Measurements from ENCODE around the gene TMEM214. TPM values are rescaled to one million over a fixed set of nuclear protein-coding genes. Genes with fewer than 3 reads are reported as not detected.

Gene TMEM214
- total RNA-seq, 1 experiment from 2014 or later: 77.8 TPM

GRCh38 chr2:27041752-27042151, 9.0 kb downstream of the TMEM214 start:
- ATAC-seq (no peak), DNase-seq (ENCODE audit: low read depth, low spot score) (no peak)
- in situ Hi-C loops (cut with HindIII; ENCODE audit: low pct_unique_long_range_greater_than_20kb, low sequenced_read_pairs): no loop called here
- BruUV-seq (replicated peaks): no TSS peak
- no peaks in the 10 kb centered on the region for H3K4me1 ChIP-seq (ENCODE audit: control insufficient read depth, insufficient read depth, low read length)
- TF ChIP-seq POLR2AphosphoS5 (IDR thresholded peaks at IDR 0.05; ENCODE audit: low read depth, low read length) (peak; percentile 12; the same call in 1 of the 2 replicates), CTCF (IDR thresholded peaks at IDR 0.05) (no peak), REST (IDR thresholded peaks at IDR 0.05; ENCODE audit: insufficient read depth in 1 of 2, low read depth in 2 of 2, low read length in 1 of 2) (no peak), SIN3A (IDR thresholded peaks at IDR 0.05; ENCODE audit: borderline replicate concordance, insufficient read depth, low read depth, low read length) (no peak), TCF7L2 (IDR thresholded peaks at IDR 0.05; ENCODE audit: low read depth, low read length) (no peak)
- ChIA-PET POLR2A (no interaction called here), CTCF (no interaction called here)
- no peaks in the 10 kb centered on the region for H3K9me3 ChIP-seq (ENCODE audit: control insufficient read depth, insufficient read depth, low read depth, low read length)
- H3K27me3 ChIP-seq (ENCODE audit: control insufficient read depth, insufficient read depth, low read length): no peaks in the 10 kb centered on the region
- intact Hi-C loops (cut with micrococcal nuclease; ENCODE audit: unreplicated experiment): no loop called here
- H3K36me3 ChIP-seq (ENCODE audit: control insufficient read depth, insufficient read depth, low read length): peaks cover 3% of the 10 kb centered on the region
- H3K27ac ChIP-seq (ENCODE audit: low read length): no peak overlapping the region
- no peak overlapping the region for H3K4me3 ChIP-seq (ENCODE audit: low read depth in 2 of 2, low read length in 2 of 2)

GRCh38 chr2:27042159-27042661, 9.4 kb downstream of the TMEM214 start:
- no peaks in the 10 kb centered on the region for H3K27me3 ChIP-seq (ENCODE audit: control insufficient read depth, insufficient read depth, low read length)
- no peak overlapping the region for H3K27ac ChIP-seq (ENCODE audit: low read length)
- POLR2A ChIA-PET: no interaction called here
- intact Hi-C loops (cut with micrococcal nuclease; ENCODE audit: unreplicated experiment): no loop called here
- in situ Hi-C loops (cut with HindIII; ENCODE audit: low pct_unique_long_range_greater_than_20kb, low sequenced_read_pairs): no loop called here
- no TSS peak for BruUV-seq (replicated peaks)
- no peak for TF ChIP-seq POLR2AphosphoS5 (IDR thresholded peaks at IDR 0.05; ENCODE audit: low read depth, low read length)
- no peak for TF ChIP-seq CTCF (IDR thresholded peaks at IDR 0.05)
- TF ChIP-seq REST (IDR thresholded peaks at IDR 0.05; ENCODE audit: insufficient read depth in 1 of 2, low read depth in 2 of 2, low read length in 1 of 2): no peak
- TF ChIP-seq SIN3A (IDR thresholded peaks at IDR 0.05; ENCODE audit: borderline replicate concordance, insufficient read depth, low read depth, low read length): no peak
- no peak for TF ChIP-seq TCF7L2 (IDR thresholded peaks at IDR 0.05; ENCODE audit: low read depth, low read length)
- peaks cover 3% of the 10 kb centered on the region for H3K36me3 ChIP-seq (ENCODE audit: control insufficient read depth, insufficient read depth, low read length)
- CTCF ChIA-PET: no interaction called here
- ATAC-seq (no peak), DNase-seq (ENCODE audit: low read depth, low spot score) (no peak)
- H3K4me3 ChIP-seq (ENCODE audit: low read depth in 2 of 2, low read length in 2 of 2): no peak overlapping the region
- no peaks in the 10 kb centered on the region for H3K4me1 ChIP-seq (ENCODE audit: control insufficient read depth, insufficient read depth, low read length)
- no peaks in the 10 kb centered on the region for H3K9me3 ChIP-seq (ENCODE audit: control insufficient read depth, insufficient read depth, low read depth, low read length)
